HG03060 (cell line): Measurements from ENCODE around the gene NLRC4.
"Not testable (repeated sequence)": the region's sequence is repeated elsewhere in the genome, so short reads cannot be mapped to it uniquely, and the experiment has no call there.

ENCODE experiments used
- ATAC-seq: cut with Tn5 transposase; IDR thresholded peaks from one replicate; pipeline ENCODE4 v1.9.1; 2021; ENCODE audit warnings: low read depth, moderate number of reproducible peaks; ENCODE audit not compliant: unreplicated experiment

Gene NLRC4, protein sequence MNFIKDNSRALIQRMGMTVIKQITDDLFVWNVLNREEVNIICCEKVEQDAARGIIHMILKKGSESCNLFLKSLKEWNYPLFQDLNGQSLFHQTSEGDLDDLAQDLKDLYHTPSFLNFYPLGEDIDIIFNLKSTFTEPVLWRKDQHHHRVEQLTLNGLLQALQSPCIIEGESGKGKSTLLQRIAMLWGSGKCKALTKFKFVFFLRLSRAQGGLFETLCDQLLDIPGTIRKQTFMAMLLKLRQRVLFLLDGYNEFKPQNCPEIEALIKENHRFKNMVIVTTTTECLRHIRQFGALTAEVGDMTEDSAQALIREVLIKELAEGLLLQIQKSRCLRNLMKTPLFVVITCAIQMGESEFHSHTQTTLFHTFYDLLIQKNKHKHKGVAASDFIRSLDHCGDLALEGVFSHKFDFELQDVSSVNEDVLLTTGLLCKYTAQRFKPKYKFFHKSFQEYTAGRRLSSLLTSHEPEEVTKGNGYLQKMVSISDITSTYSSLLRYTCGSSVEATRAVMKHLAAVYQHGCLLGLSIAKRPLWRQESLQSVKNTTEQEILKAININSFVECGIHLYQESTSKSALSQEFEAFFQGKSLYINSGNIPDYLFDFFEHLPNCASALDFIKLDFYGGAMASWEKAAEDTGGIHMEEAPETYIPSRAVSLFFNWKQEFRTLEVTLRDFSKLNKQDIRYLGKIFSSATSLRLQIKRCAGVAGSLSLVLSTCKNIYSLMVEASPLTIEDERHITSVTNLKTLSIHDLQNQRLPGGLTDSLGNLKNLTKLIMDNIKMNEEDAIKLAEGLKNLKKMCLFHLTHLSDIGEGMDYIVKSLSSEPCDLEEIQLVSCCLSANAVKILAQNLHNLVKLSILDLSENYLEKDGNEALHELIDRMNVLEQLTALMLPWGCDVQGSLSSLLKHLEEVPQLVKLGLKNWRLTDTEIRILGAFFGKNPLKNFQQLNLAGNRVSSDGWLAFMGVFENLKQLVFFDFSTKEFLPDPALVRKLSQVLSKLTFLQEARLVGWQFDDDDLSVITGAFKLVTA

DNA sequence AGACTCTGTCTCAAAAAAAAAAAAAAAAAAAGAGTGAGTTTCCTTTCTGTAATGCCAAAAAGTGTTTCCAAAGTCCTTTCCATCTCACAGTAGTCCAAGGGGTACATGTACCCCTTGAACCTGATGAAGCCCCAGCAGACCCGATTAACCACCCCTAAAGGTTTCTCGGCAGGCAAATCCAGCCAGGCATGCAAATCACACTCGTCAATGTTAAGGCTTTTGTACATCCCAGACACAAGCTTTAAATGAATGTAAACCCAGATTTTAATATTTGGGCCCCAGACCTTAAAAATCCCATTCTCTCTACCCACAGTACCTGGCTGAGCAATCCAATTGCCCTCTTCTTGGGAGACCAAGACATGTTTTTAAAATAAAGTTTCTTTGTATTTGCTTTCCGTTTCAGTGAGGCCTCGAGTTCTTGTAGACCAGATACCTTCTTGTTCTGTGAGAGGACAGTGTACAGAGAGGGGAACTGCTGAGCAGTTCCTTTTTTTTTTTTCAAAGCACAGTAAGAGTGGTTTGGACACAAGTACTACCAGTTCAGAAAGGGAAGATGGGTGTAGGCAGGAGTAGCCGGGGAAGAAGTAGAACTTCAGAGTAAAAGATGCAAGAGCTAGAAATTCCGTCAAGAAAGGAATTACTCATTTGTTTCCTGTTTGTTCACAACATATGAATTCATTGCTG, at the start of gene NLRC4:
Gene NLRC4 (minus strand): TSS at position 465 of the 684 bp plus-strand sequence. CDS start 8,111 bp downstream, outside the sequence.
- ATAC-seq = peak; percentile 87

DNA sequence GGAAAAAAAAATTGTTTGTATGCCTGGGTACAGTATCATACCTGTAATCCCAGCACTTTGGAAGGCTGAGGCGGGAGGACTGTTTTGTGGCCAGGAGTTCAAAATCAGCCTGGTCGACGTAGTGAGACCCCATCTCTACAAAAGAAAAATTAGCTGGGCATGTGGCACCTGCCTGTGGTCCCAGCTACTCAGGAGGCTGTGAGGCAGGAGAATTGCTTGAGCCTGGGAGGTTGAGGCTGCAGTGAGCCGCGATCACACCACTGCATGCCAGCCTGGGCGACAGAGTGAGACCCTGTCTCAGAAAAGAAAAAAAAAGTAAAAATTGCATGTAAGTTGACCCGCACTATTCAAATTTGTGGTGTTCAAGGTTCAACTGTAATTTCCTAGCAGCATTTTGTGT, 45.9 kb upstream of the NLRC4 start:
- no peak for ATAC-seq

DNA sequence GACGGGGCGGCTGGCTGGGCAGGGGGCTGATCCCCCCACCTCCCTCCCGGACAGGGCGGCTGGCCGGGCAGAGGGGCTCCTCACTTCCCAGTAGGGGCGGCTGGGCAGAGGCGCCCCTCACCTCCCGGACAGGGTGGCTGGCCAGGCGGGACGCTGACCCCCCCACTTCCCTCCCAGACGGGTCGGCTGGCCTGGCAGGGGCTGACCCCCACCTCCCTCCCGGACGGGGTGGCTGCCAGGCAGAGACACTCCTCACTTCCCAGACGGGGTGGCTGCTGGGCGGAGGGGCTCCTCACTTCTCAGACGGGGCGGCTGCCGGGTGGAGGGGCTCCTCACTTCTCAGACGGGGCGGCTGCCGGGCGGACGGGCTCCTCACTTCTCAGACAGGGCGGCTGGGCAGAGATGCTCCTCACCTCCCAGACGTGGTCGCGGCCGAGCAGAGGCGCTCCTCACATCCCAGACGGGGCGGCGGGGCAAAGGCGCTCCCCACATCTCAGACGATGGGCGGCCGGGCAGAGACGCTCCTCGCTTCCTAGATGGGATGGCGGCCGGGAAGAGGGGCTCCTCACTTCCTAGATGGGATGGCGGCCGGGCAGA, 29.4 kb upstream of the NLRC4 start:
- ATAC-seq = not testable (repeated sequence)

DNA sequence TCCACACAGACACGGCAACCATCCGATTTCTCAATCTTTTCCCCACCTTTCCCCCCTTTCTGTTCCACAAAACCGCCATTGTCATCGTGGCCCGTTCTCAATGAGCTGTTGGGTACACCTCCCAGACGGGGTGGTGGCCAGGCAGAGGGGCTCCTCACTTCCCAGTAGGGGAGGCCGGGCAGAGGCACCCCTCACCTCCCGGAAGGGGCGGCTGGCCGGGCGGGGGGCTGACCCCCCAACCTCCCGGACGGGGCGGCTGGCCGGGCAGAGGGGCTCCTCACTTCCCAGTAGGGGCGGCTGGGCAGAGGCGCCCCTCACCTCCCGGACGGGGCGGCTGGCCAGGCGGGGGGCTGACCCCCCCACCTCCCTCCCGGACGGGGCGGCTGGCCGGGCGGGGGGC, 28.8 kb upstream of the NLRC4 start:
- not testable (repeated sequence) for ATAC-seq

DNA sequence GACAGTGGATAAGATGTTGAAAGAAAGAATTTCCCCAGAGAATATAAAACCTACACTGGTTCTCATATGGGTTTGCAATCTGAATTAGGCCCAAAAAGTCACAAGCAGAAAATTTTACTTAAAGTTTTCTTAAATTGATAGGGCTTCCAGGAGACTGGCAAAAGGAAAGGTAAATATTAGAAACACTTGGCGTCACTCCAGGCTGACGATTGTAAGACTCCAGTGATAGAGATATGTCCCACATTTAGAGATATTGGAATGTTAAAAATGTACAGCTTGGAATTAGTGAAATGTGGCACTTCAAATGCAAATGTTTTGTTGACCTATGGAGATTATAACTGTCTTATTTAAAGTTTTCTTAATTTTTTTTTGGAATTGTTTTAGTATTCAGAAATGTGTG, 27.1 kb upstream of the NLRC4 start:
- ATAC-seq = no peak

DNA sequence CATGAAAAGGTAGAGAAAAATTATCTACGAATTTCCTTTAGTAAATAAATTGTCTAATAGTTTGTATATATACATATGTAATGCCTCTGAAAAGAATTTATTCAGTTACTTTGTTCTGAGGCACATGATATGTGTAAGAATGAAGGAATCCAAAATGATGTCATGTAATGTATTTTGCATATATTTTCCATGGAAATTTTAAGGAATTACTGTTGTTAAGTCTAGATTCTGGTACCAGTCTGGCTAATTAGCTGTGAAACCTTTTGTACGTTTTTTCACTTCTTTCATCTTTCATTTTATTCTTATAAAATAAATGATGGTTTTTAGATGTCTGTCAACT, 25.3 kb upstream of the NLRC4 start:
- no peak for ATAC-seq

DNA sequence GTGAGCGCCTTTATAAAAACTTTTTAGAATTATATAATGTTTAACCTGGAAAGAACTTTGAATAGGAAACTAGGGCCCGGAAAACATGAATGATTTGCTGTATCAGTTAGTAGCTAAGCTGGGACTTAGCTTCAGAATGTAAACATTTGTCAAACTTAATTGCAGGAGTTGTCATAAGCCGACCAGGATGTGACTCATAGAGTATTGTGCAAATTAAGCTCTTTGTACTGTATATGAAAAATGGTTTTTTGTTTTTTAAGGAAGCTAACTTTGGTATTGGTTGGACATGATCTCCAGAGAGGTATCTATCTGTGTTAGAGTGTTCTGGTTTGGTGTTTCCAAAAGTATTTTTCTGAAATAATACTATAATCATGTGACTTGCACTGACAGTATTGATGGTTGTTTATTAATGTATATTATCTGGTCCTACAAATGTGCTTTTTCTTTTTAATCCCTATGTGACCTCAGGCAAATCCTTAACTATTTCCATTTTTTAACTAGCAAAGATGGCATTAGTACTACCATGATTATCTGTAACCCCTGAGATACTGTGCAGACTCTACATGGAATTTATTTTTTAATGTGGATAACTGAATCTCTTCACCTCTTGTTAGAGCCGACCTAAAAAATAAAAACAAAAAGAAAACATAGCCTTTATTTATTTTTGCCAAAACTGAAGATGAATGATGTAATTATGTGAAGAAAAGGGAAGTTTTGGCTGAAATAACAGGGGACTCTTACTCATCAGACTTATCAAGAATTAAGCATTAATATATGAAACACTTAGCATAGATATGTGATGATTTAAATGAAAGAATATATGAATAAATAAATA, 24.7 kb upstream of the NLRC4 start:
- no peak for ATAC-seq

DNA sequence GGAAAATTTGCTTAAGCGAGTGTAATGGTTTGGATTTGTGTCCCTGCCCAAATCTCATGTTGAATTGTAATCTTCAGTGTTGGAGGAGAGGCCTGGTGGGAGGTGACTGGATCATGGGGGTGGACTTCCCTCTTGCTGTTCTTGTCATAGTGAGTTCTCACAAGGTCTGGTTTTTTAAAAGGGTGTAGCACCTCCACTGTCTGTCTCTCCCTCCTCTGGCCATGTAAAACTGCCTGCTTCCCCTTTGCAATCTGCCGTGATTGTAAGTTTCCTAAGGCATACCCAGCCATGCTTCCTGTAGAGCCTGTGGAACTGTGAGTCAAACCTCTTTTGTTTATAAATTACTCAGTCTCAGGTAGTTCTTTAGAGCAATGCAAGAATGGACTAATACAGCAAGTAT, 19.6 kb upstream of the NLRC4 start:
- no peak for ATAC-seq

DNA sequence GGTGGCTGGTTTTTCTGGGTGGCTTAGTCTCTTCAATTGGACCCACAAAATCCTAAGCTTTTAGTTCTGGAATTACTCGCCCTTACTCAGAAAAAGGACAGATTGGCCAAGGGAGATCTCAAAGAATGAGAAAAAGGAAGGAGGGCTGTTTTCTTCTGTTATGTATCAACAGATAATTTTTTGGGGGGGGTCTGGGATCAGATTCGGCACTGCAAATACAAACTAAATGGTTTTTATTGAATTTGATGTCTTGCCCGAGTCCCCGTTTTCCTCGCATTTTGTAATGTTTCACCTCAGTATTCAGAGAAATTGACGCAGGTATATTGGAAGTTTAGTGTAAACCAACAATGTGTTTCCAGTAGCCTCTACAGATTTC, 13.8 kb upstream of the NLRC4 start:
- no peak for ATAC-seq

DNA sequence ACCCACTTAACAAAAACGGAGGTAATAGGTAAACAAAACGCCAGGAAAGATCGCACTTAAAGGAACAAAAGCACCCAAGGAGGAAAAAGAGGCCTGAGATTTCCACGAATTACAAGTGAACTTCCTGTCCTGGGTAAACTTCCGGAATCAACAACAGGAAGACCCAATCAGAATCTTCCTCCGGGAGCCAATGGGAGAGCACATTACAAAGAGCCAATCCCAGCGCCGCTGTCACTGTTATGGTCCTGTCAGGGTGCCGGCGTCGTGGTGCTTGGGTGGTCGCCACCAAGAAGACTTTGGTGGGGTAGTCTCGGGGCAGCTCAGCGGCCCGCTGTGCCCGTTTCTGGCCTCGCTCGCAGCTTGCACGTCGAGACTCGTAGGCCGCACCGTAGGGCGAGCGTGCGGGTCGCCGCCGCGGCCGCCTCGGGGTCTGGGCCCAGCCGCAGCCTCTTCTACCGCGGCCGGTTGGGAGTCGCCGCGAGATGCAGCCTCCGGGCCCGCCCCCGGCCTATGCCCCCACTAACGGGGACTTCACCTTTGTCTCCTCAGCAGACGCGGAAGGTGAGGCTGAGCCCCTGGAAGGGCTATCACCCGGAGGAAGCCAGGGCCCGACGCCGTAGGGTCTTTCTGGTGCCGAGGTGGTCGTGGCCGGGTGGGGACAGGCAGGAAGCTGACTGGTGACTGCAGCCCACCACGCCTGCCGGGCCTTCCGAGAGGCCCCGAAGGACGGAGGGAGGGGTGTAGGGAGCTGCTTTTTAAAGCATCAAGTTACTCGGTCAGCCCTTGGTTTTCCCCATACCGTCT, 13.2 kb upstream of the NLRC4 start, which contains the start of gene YIPF4:
Gene YIPF4 (plus strand): TSS at position 231 of the 804 bp plus-strand sequence. CDS start 252 bp downstream, at position 483.
- peak; percentile 96 for ATAC-seq

DNA sequence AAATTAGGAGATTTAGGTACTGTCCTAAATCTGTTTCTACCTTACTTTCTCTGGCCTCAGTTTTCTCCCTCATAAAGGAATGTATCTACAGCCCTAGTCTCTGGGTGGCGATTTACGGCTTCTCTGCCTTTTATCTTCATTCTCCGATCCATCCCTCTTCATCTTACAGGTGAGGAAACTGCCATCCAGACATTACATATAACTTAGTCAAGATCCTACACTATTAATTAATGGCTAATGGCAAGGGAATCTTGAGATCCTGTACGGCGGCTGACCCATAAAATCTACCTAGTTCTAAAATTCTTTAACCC, 12.6 kb upstream of the NLRC4 start:
- ATAC-seq = no peak

DNA sequence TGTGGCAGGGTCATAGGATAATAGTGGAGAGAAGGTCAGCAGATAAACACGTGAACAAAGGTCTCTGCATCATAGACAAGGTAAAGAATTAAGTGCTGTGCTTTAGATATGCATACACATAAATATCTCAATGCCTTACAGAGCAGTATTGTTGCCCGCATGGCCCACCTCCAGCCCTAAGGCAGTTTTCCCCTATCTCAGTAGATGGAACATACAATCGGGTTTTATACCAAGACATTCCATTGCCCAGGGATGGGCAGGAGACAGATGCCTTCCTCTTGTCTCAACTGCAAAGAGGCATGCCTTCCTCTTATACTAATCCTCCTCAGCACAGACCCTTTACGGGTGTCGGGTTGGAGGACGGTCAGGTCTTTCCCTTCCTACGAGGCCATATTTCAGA, 11.1 kb upstream of the NLRC4 start:
- not testable (repeated sequence) for ATAC-seq

DNA sequence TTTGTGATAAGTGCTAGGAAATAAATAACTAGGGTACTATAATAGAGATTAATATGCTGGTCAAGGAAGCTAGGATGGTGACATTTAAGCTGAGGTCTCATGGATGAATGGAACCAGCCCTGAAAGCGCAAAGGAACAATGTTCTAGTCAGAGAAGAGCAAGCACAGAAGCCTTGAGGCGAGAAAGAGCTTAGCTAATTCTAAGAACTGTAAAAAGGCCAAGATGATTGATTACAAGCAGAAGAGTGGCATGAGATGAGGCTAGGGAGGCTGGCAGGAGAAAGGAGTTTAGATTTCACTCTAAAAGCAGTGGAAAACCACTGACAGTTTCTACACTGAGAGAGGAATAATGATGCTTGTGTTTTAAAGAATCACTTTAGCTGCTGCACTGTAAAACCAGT, 9.6 kb upstream of the NLRC4 start:
- no peak for ATAC-seq

DNA sequence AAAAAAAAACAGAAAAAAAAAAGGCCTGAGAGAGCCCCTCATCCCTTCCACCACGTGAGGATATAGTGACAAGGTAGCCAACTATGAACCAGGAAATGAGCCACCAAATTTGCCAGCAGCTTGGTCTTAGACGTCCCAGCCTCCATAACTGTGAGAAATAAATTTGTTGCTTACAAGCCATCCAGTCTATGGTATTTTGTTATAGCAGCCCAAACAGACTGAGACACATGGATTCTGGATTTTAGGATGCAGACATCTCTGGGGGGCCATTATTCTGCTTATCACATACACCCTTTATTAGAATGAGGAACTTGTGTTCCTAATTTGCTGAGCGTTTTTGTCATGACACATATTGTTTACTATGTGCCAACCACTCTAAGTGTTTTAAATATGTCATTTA, 7.6 kb upstream of the NLRC4 start:
- ATAC-seq = no peak

DNA sequence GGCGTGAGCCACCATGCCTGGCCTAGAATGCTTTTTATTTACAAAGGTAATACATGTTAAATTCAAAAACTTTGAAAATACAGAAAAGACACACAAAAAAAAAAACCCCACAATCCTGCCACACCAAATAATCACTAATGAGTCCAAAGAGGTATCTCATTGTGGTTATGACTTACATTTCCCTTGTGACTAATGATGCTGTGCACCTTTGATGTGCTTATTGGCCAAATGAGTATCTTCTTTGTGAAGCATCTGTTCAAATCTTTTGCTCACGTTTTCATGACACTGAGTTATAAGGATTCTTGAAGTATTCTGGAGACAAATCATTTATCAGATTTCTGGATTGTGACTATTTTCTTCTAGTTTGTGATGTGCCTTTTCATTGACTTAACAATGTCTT, 6.4 kb upstream of the NLRC4 start:
- no peak for ATAC-seq

DNA sequence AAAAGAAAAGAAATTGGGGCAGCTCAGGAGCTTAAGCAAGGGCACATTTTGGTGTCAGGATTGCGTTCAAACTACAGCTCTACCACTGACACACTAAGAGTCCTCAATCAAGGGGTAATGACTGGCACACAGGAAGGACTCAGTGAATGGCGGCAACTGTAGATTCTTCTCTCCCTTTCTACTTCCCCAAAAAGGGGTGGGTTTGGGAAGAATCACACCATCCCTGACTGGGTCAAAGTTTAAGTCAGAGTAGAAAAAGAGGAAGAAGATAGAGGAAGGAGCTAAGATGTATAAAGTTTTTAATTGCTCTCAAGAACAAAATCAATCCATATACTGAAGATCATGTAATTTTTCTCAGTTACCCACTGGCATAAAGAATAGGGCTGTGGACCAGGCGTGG, 2.6 kb downstream of the NLRC4 start:
- ATAC-seq = no peak

DNA sequence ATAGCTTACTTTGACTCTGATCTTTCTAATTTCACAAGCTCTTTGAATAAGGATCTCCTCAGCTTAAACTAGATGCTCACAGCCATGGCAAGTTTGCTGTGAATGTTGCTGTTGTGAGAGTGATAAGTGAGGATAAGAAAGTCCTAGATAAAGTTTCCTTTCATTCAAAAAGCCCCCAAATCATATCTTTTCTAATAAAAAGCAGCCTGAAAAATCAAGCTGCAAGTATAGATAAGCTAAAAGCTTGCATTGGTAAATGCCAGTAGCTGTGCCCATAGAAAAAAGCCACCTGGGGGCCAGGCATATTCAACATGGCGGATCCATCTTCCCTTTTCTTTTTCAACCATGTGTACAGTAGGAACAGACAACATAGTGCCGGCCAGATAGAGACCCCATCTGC, 4.3 kb downstream of the NLRC4 start:
- no peak for ATAC-seq

DNA sequence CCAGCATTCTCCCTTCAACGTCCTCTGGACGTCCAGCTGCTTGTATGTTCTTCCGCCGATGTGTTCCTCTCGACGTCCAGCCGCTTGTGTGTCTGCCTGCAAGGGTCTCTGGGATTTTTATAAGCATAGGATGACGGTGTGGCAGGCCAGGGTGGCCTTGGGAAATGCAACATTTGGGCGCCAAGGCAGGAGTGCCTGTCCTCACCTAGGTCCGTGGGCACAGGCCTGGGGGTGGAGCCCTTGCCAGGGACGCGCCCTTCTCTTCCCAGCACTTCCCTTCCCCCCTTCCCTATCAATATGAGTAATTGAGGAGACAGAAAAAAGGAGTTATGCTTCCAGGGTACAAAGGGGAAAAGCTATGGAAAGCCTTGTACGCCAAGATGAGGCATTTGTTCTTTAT, 6.4 kb downstream of the NLRC4 start:
- no peak for ATAC-seq

DNA sequence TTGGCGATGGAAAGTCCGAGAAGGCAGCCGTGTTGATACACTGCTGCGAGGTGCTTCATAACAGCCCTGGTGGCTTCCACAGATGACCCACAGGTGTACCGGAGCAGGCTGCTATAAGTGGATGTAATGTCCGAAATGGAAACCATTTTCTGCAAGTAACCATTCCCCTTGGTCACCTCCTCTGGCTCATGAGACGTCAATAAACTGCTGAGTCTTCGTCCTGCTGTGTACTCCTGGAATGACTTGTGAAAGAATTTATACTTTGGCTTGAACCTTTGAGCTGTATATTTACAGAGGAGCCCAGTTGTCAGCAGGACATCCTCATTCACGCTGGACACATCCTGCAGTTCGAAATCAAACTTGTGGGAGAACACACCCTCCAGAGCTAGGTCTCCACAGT, 14.4 kb downstream of the NLRC4 start:
- ATAC-seq = no peak
